ENCODE results near the gene TOP2A.

Gene TOP2A

DNA sequence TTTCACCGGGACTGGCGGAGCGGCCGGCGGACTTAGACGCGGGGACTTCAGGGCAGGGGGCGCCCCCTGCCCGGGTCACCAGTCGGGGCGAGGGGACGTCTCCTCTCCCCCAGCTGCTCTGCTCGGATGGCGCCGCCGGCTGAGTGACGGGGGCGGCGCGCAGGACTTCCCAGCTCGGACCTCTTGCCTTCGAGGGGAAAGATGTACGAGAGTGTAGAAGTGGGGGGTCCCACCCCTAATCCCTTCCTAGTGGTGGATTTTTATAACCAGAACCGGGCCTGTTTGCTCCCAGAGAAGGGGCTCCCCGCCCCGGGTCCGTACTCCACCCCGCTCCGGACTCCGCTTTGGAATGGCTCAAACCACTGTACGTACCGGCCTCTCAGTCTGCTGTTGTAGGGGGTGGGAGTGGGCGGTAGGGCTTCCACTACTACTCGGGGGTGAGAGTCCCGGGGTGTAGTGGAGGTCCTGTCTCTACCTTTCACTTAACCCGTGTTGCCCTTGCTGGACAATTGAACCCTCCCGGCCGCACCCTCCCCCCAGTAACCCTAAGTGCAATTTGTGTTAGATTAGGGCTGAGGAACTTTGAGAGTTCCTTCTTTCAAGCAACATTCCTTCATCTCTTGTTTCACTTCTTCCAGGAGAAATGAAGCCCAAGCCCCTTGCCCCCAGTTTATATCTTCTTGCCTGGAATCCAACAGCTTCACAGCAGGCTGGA, 75.0 kb downstream of the TOP2A start:
- Histone ChIP-seq H3K27ac (ENCODE audit: low read depth, low read length) (peak overlapping the region; percentile 24), H2BK120ac (ENCODE audit: low read depth, low read length) (no peak overlapping the region), H3K4me2 (ENCODE audit: low read length) (peak overlapping the region; percentile 51), H3K18ac (ENCODE audit: low read length) (peak overlapping the region; percentile 84), H3K56ac (ENCODE audit: low read length) (peak overlapping the region; percentile 95), H3K9ac (ENCODE audit: low read length) (peak overlapping the region; percentile 81), H3K4me3 (ENCODE audit: low read length) (peak overlapping the region; percentile 67), H4K8ac (ENCODE audit: low read depth, low read length) (no peak overlapping the region), H3K79me1 (ENCODE audit: low read length) (peaks cover 18% of the 10 kb centered on the region), H2BK15ac (replicated peaks; ENCODE audit: low read depth) (no peak overlapping the region), H3K36me3 (ENCODE audit: control insufficient read depth, insufficient read depth, low read length) (no peaks in the 10 kb centered on the region), H3K27me3 (ENCODE audit: insufficient read depth, low read length, poor library complexity) (no peaks in the 10 kb centered on the region), H3K4ac (ENCODE audit: low read depth, low read length) (peak overlapping the region; percentile 57), H2AK5ac (ENCODE audit: low read length) (no peak overlapping the region), H2BK5ac (ENCODE audit: low read length) (no peak overlapping the region), H4K5ac (ENCODE audit: low read length) (no peak overlapping the region), H3K23ac (ENCODE audit: low read length) (no peak overlapping the region), H3K4me1 (ENCODE audit: control insufficient read depth, low read depth, low read length) (peaks cover 29% of the 10 kb centered on the region), H3K79me2 (ENCODE audit: control insufficient read depth, insufficient read depth, low read length) (peaks cover 27% of the 10 kb centered on the region)
- no peak for DNase-seq
- WGBS (ENCODE audit: extremely low coverage, insufficient coverage, low lambda C conversion rate): no CpG with 5 or more reads among the region's 38 CpGs

DNA sequence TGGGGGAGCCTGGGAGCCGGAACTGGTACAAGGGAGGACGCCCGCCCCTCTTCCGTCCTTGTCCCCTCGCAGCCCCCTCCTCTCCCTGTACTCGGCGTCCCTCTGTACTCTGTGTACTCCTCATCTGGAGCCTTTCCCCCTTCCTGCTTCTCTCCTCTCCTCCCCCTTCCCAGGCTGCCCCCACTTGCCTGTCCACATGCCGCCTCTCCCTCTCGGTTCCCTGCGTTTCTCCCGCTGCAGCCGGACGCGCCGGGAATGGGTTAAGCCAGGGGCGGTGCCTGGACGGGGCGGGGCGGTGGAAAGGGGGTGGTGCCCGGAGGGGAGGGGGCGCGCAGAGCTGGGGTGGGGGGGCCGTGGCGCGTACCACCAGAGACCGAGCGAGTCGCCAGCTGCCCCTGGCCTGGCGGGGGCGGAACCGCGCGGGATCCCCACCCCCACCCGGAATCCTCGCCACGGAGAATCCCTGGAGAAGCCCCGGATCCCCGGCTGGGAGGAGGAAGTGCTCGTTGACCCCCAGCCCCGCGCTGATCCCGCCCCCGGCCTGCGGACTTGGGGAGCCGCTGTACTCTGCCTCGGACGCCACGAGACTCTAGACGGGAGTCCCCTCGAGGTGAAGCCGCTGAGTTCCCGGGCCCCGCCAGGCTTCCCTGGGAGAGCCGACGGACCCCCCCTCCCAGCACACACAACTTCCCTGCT, 75.7 kb downstream of the TOP2A start:
- H2BK5ac ChIP-seq (ENCODE audit: low read length): peak overlapping the region; percentile 86
- peak overlapping the region; percentile 84 for H3K4me2 ChIP-seq (ENCODE audit: low read length)
- DNase-seq: peak; percentile 89
- H4K8ac ChIP-seq (ENCODE audit: low read depth, low read length): no peak overlapping the region
- H3K79me2 ChIP-seq (ENCODE audit: control insufficient read depth, insufficient read depth, low read length): peaks cover 22% of the 10 kb centered on the region
- no peaks in the 10 kb centered on the region for H3K27me3 ChIP-seq (ENCODE audit: insufficient read depth, low read length, poor library complexity)
- H3K18ac ChIP-seq (ENCODE audit: low read length): peak overlapping the region; percentile 84
- H3K36me3 ChIP-seq (ENCODE audit: control insufficient read depth, insufficient read depth, low read length): no peaks in the 10 kb centered on the region
- H3K23ac ChIP-seq (ENCODE audit: low read length): no peak overlapping the region
- H3K4me1 ChIP-seq (ENCODE audit: control insufficient read depth, low read depth, low read length): peaks cover 23% of the 10 kb centered on the region
- no peak overlapping the region for H2BK120ac ChIP-seq (ENCODE audit: low read depth, low read length)
- H2BK15ac ChIP-seq (replicated peaks; ENCODE audit: low read depth): no peak overlapping the region
- peaks cover 14% of the 10 kb centered on the region for H3K79me1 ChIP-seq (ENCODE audit: low read length)
- H3K27ac ChIP-seq (ENCODE audit: low read depth, low read length): peak overlapping the region; percentile 46
- H4K5ac ChIP-seq (ENCODE audit: low read length): no peak overlapping the region
- H3K9ac ChIP-seq (ENCODE audit: low read length): peak overlapping the region; percentile 89
- H2AK5ac ChIP-seq (ENCODE audit: low read length): no peak overlapping the region
- H3K4me3 ChIP-seq (ENCODE audit: low read length): peak overlapping the region; percentile 79
- peak overlapping the region; percentile 97 for H3K56ac ChIP-seq (ENCODE audit: low read length)
- WGBS (ENCODE audit: extremely low coverage, insufficient coverage, low lambda C conversion rate): no CpG with 5 or more reads among the region's 55 CpGs
- peak overlapping the region; percentile 57 for H3K4ac ChIP-seq (ENCODE audit: low read depth, low read length)

DNA sequence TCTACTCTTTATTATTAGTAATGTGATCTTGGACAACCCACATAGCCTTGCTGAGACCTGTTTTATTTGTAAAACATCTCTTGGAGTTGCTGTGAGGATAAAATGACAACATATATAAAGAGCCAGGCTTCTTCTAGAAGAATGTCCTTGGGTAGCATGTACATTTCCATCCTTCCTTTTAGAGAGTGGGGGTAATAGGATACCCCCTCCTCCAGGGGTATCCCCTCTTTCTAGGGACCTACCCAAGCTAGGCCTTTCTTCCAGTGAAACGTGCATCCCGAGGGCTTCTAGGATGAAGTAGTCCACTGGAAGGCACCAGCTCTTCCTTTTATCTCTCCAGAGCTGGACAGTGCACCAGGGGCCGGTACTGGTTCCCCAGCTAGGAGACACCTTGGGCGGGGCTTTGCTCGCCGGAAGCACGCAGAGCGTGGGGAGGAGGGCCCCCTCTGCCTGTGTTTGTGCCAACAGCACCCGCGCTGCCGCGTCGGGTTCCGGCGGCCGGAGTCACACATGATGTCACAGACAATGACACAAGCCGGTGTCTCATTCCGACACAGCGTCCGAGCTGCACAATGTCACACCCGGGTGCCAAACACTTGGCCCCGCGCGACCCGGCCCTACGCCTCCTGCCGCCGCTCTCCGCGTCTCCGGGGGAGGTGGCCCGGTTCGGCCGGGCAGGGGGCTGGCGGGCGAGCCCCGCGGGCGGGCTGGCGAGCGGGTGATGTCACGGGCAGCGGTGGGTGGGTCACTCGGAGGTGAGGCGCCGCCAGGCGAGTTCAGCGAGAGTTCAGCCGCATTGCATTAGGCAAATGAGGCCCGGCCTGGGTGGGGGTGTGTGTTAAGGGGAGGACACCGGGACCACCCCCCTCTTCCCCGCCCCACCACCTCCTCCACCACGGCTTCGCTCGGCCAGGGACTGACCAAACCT, 76.6 kb downstream of the TOP2A start:
- peak; percentile 91 for DNase-seq
- no peak overlapping the region for H4K8ac ChIP-seq (ENCODE audit: low read depth, low read length)
- H2BK120ac ChIP-seq (ENCODE audit: low read depth, low read length): no peak overlapping the region
- H2BK5ac ChIP-seq (ENCODE audit: low read length): no peak overlapping the region
- peak overlapping the region; percentile 79 for H3K4me3 ChIP-seq (ENCODE audit: low read length)
- no peak overlapping the region for H4K5ac ChIP-seq (ENCODE audit: low read length)
- H3K4ac ChIP-seq (ENCODE audit: low read depth, low read length): no peak overlapping the region
- H3K9ac ChIP-seq (ENCODE audit: low read length): peak overlapping the region; percentile 89
- H2AK5ac ChIP-seq (ENCODE audit: low read length): no peak overlapping the region
- peak overlapping the region; percentile 84 for H3K4me2 ChIP-seq (ENCODE audit: low read length)
- H3K27me3 ChIP-seq (ENCODE audit: insufficient read depth, low read length, poor library complexity): no peaks in the 10 kb centered on the region
- H3K23ac ChIP-seq (ENCODE audit: low read length): peak overlapping the region; percentile 83
- peak overlapping the region; percentile 97 for H3K56ac ChIP-seq (ENCODE audit: low read length)
- WGBS (ENCODE audit: extremely low coverage, insufficient coverage, low lambda C conversion rate): no CpG with 5 or more reads among the region's 55 CpGs
- H3K79me1 ChIP-seq (ENCODE audit: low read length): peaks cover 9% of the 10 kb centered on the region
- H3K4me1 ChIP-seq (ENCODE audit: control insufficient read depth, low read depth, low read length): peaks cover 19% of the 10 kb centered on the region
- peak overlapping the region; percentile 35 for H3K18ac ChIP-seq (ENCODE audit: low read length)
- H3K36me3 ChIP-seq (ENCODE audit: control insufficient read depth, insufficient read depth, low read length): no peaks in the 10 kb centered on the region
- no peak overlapping the region for H2BK15ac ChIP-seq (replicated peaks; ENCODE audit: low read depth)
- H3K79me2 ChIP-seq (ENCODE audit: control insufficient read depth, insufficient read depth, low read length): peaks cover 17% of the 10 kb centered on the region
- H3K27ac ChIP-seq (ENCODE audit: low read depth, low read length): peak overlapping the region; percentile 46

DNA sequence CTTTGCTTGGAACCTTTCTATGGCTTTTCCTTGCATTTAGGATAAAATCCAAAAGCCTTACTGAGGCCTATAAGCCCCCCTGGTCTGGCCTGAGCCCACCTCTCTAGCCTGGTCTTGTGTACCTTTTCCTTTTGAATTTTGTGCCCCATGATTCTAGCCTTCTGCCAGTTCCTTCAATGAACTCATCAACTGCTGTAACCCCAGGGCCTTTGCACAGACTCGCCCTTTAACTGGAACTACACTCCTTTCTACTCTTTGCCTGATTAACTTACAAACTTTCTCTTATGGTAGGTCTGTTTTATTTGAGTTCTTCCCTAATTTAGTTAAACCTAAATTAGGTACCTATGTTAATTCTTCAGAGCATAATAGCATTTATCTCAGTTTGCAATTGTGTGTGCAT, 77.4 kb downstream of the TOP2A start:
- Histone ChIP-seq H2BK120ac (ENCODE audit: low read depth, low read length) (no peak overlapping the region), H3K23ac (ENCODE audit: low read length) (no peak overlapping the region), H3K79me1 (ENCODE audit: low read length) (peaks cover 9% of the 10 kb centered on the region), H3K4me1 (ENCODE audit: control insufficient read depth, low read depth, low read length) (peaks cover 15% of the 10 kb centered on the region), H3K4me3 (ENCODE audit: low read length) (no peak overlapping the region), H2BK5ac (ENCODE audit: low read length) (no peak overlapping the region), H2AK5ac (ENCODE audit: low read length) (no peak overlapping the region), H3K36me3 (ENCODE audit: control insufficient read depth, insufficient read depth, low read length) (no peaks in the 10 kb centered on the region), H3K18ac (ENCODE audit: low read length) (no peak overlapping the region), H2BK15ac (replicated peaks; ENCODE audit: low read depth) (no peak overlapping the region), H3K79me2 (ENCODE audit: control insufficient read depth, insufficient read depth, low read length) (peaks cover 15% of the 10 kb centered on the region), H3K9ac (ENCODE audit: low read length) (no peak overlapping the region), H3K4me2 (ENCODE audit: low read length) (no peak overlapping the region), H3K27me3 (ENCODE audit: insufficient read depth, low read length, poor library complexity) (no peaks in the 10 kb centered on the region), H4K8ac (ENCODE audit: low read depth, low read length) (no peak overlapping the region), H4K5ac (ENCODE audit: low read length) (no peak overlapping the region), H3K56ac (ENCODE audit: low read length) (no peak overlapping the region), H3K27ac (ENCODE audit: low read depth, low read length) (no peak overlapping the region), H3K4ac (ENCODE audit: low read depth, low read length) (no peak overlapping the region)
- no peak for DNase-seq
- WGBS (ENCODE audit: extremely low coverage, insufficient coverage, low lambda C conversion rate): no CpG with 5 or more reads among the region's 1 CpG

DNA sequence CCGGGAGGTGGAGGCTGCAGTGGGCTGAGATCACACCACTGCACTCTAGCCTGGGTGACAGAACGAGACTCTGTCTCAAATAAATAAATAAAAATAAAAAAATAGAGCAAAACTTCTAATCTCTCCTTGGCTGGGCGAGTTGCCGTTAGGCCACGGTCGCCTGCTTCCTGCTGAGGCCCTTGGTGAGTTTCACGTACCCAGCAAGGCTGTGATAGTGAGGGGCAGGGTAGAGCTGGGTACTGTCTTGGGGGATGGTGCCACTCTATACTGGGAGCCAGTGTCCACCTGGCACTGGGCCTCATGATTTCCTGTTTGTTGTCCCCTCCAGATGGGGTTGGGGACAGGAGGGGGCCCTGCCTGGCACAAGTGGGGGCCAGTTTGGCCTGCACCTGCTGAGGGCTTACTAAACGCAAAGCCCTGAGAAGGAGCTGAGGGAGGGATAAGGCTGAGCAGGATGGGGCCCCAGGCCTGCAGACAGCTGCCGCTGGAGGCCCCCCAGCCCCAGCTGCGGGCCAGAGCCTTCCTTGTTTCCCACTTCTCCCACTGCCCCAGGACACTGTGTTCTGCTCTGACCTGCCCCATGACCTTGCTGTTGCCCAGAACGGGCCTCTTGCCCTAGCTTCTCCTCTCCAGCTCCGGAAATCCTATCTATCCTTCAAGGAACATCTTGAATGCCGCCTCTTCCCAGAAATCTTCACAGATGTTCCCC, 78.6 kb downstream of the TOP2A start:
- no peak overlapping the region for H2AK5ac ChIP-seq (ENCODE audit: low read length)
- no peak overlapping the region for H3K4ac ChIP-seq (ENCODE audit: low read depth, low read length)
- no peak overlapping the region for H3K23ac ChIP-seq (ENCODE audit: low read length)
- H3K4me2 ChIP-seq (ENCODE audit: low read length): no peak overlapping the region
- no peak overlapping the region for H4K8ac ChIP-seq (ENCODE audit: low read depth, low read length)
- no peak overlapping the region for H4K5ac ChIP-seq (ENCODE audit: low read length)
- no peak overlapping the region for H3K56ac ChIP-seq (ENCODE audit: low read length)
- no peaks in the 10 kb centered on the region for H3K36me3 ChIP-seq (ENCODE audit: control insufficient read depth, insufficient read depth, low read length)
- H3K4me1 ChIP-seq (ENCODE audit: control insufficient read depth, low read depth, low read length): peaks cover 8% of the 10 kb centered on the region
- peaks cover 14% of the 10 kb centered on the region for H3K79me2 ChIP-seq (ENCODE audit: control insufficient read depth, insufficient read depth, low read length)
- H3K18ac ChIP-seq (ENCODE audit: low read length): no peak overlapping the region
- H2BK15ac ChIP-seq (replicated peaks; ENCODE audit: low read depth): no peak overlapping the region
- no peak overlapping the region for H3K4me3 ChIP-seq (ENCODE audit: low read length)
- H3K79me1 ChIP-seq (ENCODE audit: low read length): peaks cover 9% of the 10 kb centered on the region
- no peak overlapping the region for H3K27ac ChIP-seq (ENCODE audit: low read depth, low read length)
- WGBS (ENCODE audit: extremely low coverage, insufficient coverage, low lambda C conversion rate): no CpG with 5 or more reads among the region's 13 CpGs
- no peaks in the 10 kb centered on the region for H3K27me3 ChIP-seq (ENCODE audit: insufficient read depth, low read length, poor library complexity)
- H2BK120ac ChIP-seq (ENCODE audit: low read depth, low read length): no peak overlapping the region
- no peak overlapping the region for H2BK5ac ChIP-seq (ENCODE audit: low read length)
- no peak overlapping the region for H3K9ac ChIP-seq (ENCODE audit: low read length)
- no peak for DNase-seq
